ENCODE measurements around the gene LRRC8D. TPM values are rescaled to one million over a fixed set of nuclear protein-coding genes. Genes with fewer than 3 reads are reported as not detected.
A peak's percentile ranks its signal among the peaks of the same experiment; 100 is the strongest.

LRRC8D gene
- total RNA-seq, 1 experiment from 2014 or later = 39.4 TPM

DNA sequence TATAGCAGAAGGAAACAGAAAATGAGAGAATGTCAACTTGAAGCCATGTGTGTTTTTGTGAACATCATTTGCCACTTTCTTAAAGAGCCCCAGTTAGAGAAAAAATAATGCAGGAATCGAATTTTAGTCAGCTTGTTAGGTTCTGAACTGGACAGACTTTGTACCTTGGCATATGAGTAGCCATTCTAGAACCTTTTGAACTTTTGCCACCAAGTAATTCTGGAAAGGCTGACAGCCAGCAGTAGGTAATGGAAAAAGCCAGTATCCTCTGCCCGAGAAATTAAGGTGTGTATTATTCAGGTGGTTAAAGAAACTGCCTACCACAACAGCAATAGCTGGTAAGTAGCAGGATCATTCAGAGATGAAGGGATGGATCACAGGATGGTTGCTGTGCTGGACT is 20.7 kb downstream of the LRRC8D start:
- Mint-ChIP-seq H3K9me3 (ENCODE audit: unreplicated experiment) (no peaks in the 10 kb centered on the region), H3K4me3 (ENCODE audit: unreplicated experiment) (no peak overlapping the region), H3K27ac (ENCODE audit: unreplicated experiment) (no peak overlapping the region), H3K36me3 (ENCODE audit: insufficient read depth, unreplicated experiment) (peaks cover 15% of the 10 kb centered on the region), H3K27me3 (ENCODE audit: insufficient read depth, unreplicated experiment) (no peaks in the 10 kb centered on the region), H3K4me1 (ENCODE audit: low read depth, unreplicated experiment) (peaks cover 25% of the 10 kb centered on the region)
- Histone ChIP-seq H3K27me3 (replicated peaks; ENCODE audit: control insufficient read depth, insufficient read depth, low read length) (no peaks in the 10 kb centered on the region), H3K36me3 (ENCODE audit: control insufficient read depth, insufficient read depth, low read length) (no peaks in the 10 kb centered on the region), H3K9me3 (no peaks in the 10 kb centered on the region), H3K4me1 (peaks cover 19% of the 10 kb centered on the region), H3K4me3 (ENCODE audit: low read depth, low read length) (no peak overlapping the region)
- BruUV-seq (replicated peaks) = no TSS peak
- intact Hi-C loops (cut with micrococcal nuclease; ENCODE audit: unreplicated experiment) = loop anchor here (5.0 kb wide), 1 partner anchor 56 kb away; no protein-coding TSS in a partner anchor
- CTCF ChIA-PET = interaction anchor here (0.8 to 1.1 kb wide), 2 partner anchors 37 to 124 kb away, joined by 3 read pairs; no protein-coding TSS in a partner anchor
- TF ChIP-seq, protein P1, sequence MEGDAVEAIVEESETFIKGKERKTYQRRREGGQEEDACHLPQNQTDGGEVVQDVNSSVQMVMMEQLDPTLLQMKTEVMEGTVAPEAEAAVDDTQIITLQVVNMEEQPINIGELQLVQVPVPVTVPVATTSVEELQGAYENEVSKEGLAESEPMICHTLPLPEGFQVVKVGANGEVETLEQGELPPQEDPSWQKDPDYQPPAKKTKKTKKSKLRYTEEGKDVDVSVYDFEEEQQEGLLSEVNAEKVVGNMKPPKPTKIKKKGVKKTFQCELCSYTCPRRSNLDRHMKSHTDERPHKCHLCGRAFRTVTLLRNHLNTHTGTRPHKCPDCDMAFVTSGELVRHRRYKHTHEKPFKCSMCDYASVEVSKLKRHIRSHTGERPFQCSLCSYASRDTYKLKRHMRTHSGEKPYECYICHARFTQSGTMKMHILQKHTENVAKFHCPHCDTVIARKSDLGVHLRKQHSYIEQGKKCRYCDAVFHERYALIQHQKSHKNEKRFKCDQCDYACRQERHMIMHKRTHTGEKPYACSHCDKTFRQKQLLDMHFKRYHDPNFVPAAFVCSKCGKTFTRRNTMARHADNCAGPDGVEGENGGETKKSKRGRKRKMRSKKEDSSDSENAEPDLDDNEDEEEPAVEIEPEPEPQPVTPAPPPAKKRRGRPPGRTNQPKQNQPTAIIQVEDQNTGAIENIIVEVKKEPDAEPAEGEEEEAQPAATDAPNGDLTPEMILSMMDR (IDR thresholded peaks at IDR 0.05; ENCODE audit: insufficient read depth in 1 of 2, low read depth in 1 of 2, low read length in 1 of 2, severe bottlenecking in 1 of 2, unreplicated experiment in 1 of 2) = no peak
- DNase-seq = no peak
- POLR2A ChIA-PET = no interaction called here

DNA sequence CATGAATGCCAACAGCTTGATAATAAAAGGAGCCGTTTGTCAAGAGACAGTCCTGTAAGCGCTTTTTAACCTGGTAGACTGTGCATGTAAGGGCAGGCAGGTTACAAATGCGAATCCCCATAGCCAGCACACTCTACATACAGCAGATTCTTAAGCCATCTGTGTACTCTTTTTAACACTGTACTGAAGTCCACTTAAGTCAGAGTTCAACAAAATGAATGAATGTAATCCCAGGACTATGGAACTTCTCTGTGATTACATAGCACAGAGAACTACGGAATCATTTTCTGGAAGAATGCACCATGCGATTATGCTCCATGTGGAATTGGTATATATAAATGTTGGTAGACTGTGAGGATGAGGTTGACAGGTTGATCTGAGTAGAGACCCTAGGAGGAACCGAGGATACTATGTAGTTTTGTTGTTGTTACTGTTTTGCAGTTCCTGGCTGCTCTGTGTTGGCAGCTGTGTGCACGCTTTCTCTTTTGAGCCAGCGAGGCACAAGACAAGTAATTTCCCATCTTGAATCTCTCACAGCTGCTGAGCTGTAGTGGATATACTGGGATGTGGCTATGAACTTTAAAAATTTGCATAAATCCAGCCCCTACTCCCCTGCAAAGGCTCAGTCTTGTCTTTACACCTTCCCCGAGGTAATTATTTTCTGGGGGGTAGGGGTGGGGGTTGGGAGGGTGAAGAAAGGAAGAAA is 21.9 kb downstream of the LRRC8D start:
- H3K36me3 Mint-ChIP-seq (ENCODE audit: insufficient read depth, unreplicated experiment) = peaks cover 15% of the 10 kb centered on the region
- H3K27me3 Mint-ChIP-seq (ENCODE audit: insufficient read depth, unreplicated experiment) = no peaks in the 10 kb centered on the region
- H3K27ac Mint-ChIP-seq (ENCODE audit: unreplicated experiment) = peak overlapping the region; percentile 67
- TF ChIP-seq, protein P1 (IDR thresholded peaks at IDR 0.05; ENCODE audit: insufficient read depth in 1 of 2, low read depth in 1 of 2, low read length in 1 of 2, severe bottlenecking in 1 of 2, unreplicated experiment in 1 of 2) = no peak
- H3K4me1 ChIP-seq = peaks cover 7% of the 10 kb centered on the region
- BruUV-seq (replicated peaks) = no TSS peak
- peak overlapping the region; percentile 84 for H3K4me3 Mint-ChIP-seq (ENCODE audit: unreplicated experiment)
- DNase-seq = no peak
- intact Hi-C loops (cut with micrococcal nuclease; ENCODE audit: unreplicated experiment) = loop anchor here (1.0 to 5.0 kb wide), 4 partner anchors 38 to 145 kb away; no protein-coding TSS in a partner anchor
- POLR2A ChIA-PET = interaction anchor here (1.3 kb wide), 1 partner anchor 21 kb away, joined by 3 read pairs; no protein-coding TSS in a partner anchor
- peak overlapping the region; percentile 70 for H3K4me3 ChIP-seq (ENCODE audit: low read depth, low read length)
- peaks cover 16% of the 10 kb centered on the region for H3K4me1 Mint-ChIP-seq (ENCODE audit: low read depth, unreplicated experiment)
- H3K9me3 ChIP-seq = no peaks in the 10 kb centered on the region
- CTCF ChIA-PET = interaction anchor here (0.6 to 1.0 kb wide), 4 partner anchors 15 to 115 kb away, joined by 3 to 4 read pairs (median 3); no protein-coding TSS in a partner anchor
- no peaks in the 10 kb centered on the region for H3K9me3 Mint-ChIP-seq (ENCODE audit: unreplicated experiment)
- no peaks in the 10 kb centered on the region for H3K36me3 ChIP-seq (ENCODE audit: control insufficient read depth, insufficient read depth, low read length)
- no peaks in the 10 kb centered on the region for H3K27me3 ChIP-seq (replicated peaks; ENCODE audit: control insufficient read depth, insufficient read depth, low read length)

- peaks cover 16% of the 10 kb centered on the region for H3K4me1 Mint-ChIP-seq (ENCODE audit: low read depth, unreplicated experiment)
- CTCF ChIA-PET = interaction anchor here (0.6 to 1.0 kb wide), 6 partner anchors 15 to 114 kb away, joined by 3 to 4 read pairs (median 3); no protein-coding TSS in a partner anchor
- peak overlapping the region; percentile 84 for H3K4me3 Mint-ChIP-seq (ENCODE audit: unreplicated experiment)
- no peaks in the 10 kb centered on the region for H3K9me3 Mint-ChIP-seq (ENCODE audit: unreplicated experiment)
- no peaks in the 10 kb centered on the region for H3K9me3 ChIP-seq
- peak; percentile 68 to 73 for DNase-seq
- POLR2A ChIA-PET = interaction anchor here (1.3 kb wide), 1 partner anchor 21 kb away, joined by 3 read pairs; no protein-coding TSS in a partner anchor
- peak overlapping the region; percentile 70 for H3K4me3 ChIP-seq (ENCODE audit: low read depth, low read length)
- peaks cover 6% of the 10 kb centered on the region; the same call in 1 of the 2 replicates for H3K4me1 ChIP-seq
- intact Hi-C loops (cut with micrococcal nuclease; ENCODE audit: unreplicated experiment) = loop anchor here (1.0 to 5.0 kb wide), 3 partner anchors 54 to 144 kb away; no protein-coding TSS in a partner anchor
- H3K27me3 ChIP-seq (replicated peaks; ENCODE audit: control insufficient read depth, insufficient read depth, low read length) = no peaks in the 10 kb centered on the region
- H3K36me3 ChIP-seq (ENCODE audit: control insufficient read depth, insufficient read depth, low read length) = no peaks in the 10 kb centered on the region
- H3K36me3 Mint-ChIP-seq (ENCODE audit: insufficient read depth, unreplicated experiment) = peaks cover 15% of the 10 kb centered on the region
- no peaks in the 10 kb centered on the region for H3K27me3 Mint-ChIP-seq (ENCODE audit: insufficient read depth, unreplicated experiment)
- BruUV-seq (replicated peaks) = no TSS peak
- TF ChIP-seq, protein P1 (IDR thresholded peaks at IDR 0.05; ENCODE audit: insufficient read depth in 1 of 2, low read depth in 1 of 2, low read length in 1 of 2, severe bottlenecking in 1 of 2, unreplicated experiment in 1 of 2) = peak; percentile 32 to 55
- H3K27ac Mint-ChIP-seq (ENCODE audit: unreplicated experiment) = peak overlapping the region; percentile 67
Measured at GRCh38 chr1:89843273-89844130, 22.7 kb downstream of the LRRC8D start.
